Panc1 (cell line): ENCODE data around the gene RFX5.

Experiments
- CTCF ChIP-seq: fragments of 450-650 bp; IDR thresholded peaks from 2 replicates; pipeline ENCODE4 v1.5.1; 2017; ENCODE audit warnings: mild to moderate bottlenecking
- POLR2AphosphoS5 ChIP-seq: IDR thresholded peaks from 2 replicates; pipeline ENCODE4 v1.6.1; 2012; ENCODE audit warnings: mild to moderate bottlenecking, low read depth, low read length, moderate library complexity
- SIN3A ChIP-seq: IDR thresholded peaks from 2 replicates; pipeline ENCODE4 v1.6.1; 2012; ENCODE audit warnings: low read depth, mild to moderate bottlenecking, low read length, moderate library complexity, borderline replicate concordance; ENCODE audit not compliant: insufficient read depth
- TCF7L2 ChIP-seq: IDR thresholded peaks from 2 replicates; pipeline ENCODE4 v1.6.1; 2011; ENCODE audit warnings: mild to moderate bottlenecking, low read depth, low read length, inconsistent platforms

GRCh38 chr1:151347523-151348246 lies 633 bp upstream of the RFX5 start:
- TF ChIP-seq CTCF (no peak), POLR2AphosphoS5 (no peak), SIN3A (no peak), TCF7L2 (no peak)
